Measurements from ENCODE around the gene CLDND2. TPM values are rescaled to one million over a fixed set of nuclear protein-coding genes. Genes with fewer than 3 reads are reported as not detected.

Gene CLDND2
- total and polyA plus RNA-seq, 2 experiments from 2014 or later = 7.7 TPM; not detected in 1

DNA sequence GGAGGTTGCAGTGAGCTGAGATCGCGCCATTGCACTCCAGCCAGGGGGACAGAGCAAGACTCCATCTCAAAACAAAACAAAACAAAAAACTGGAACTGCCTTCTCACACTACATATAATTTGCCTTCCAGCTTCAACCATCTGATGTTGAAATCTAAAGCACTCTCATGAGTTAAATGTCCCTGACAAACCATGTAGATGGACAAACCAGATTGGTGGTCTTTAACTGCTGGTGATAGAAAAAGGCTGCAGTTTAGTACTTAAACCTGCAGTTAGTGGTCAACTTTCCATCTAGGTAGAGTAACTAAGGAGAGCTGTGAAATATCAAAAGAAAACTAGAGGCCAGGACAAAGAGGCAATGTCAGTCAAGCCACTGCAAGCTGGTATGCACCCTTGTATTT, 27.4 kb upstream of the CLDND2 start:
- Histone ChIP-seq H3K27ac (ENCODE audit: low read depth) (no peak overlapping the region), H3K4me1 (ENCODE audit: insufficient read depth) (0 out of 2 replicates have a peak, but pooled peaks cover 8% of the 10 kb centered on the region), H3K36me3 (ENCODE audit: insufficient read depth) (no peaks in the 10 kb centered on the region), H3K79me2 (replicated peaks; ENCODE audit: insufficient read depth) (peaks cover 11% of the 10 kb centered on the region; the same call in 1 of the 2 replicates), H4K20me1 (replicated peaks; ENCODE audit: insufficient read depth) (no peaks in the 10 kb centered on the region), H3K4me2 (no peak overlapping the region), H3K27me3 (ENCODE audit: insufficient read depth) (no peaks in the 10 kb centered on the region), H3F3A (replicated peaks; ENCODE audit: low read depth) (0 out of 2 replicates have a peak, but pooled peaks cover 3% of the 10 kb centered on the region), H3K4me3 (no peak overlapping the region), H2AFZ (no peak overlapping the region), H3K9me2 (ENCODE audit: insufficient read depth) (no peaks in the 10 kb centered on the region)
- no peak for TF ChIP-seq ZNF114 (CRISPR knock-in tag; IDR thresholded peaks at IDR 0.05)
- TF ChIP-seq, protein P1, sequence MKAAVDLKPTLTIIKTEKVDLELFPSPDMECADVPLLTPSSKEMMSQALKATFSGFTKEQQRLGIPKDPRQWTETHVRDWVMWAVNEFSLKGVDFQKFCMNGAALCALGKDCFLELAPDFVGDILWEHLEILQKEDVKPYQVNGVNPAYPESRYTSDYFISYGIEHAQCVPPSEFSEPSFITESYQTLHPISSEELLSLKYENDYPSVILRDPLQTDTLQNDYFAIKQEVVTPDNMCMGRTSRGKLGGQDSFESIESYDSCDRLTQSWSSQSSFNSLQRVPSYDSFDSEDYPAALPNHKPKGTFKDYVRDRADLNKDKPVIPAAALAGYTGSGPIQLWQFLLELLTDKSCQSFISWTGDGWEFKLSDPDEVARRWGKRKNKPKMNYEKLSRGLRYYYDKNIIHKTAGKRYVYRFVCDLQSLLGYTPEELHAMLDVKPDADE (IDR thresholded peaks at IDR 0.05) = no peak
- no peak for TF ChIP-seq NANOG (IDR thresholded peaks at IDR 0.05; ENCODE audit: borderline replicate concordance)
- Mint-ChIP-seq H3K27ac (peak overlapping the region; percentile 59; the same call in 1 of the 2 replicates), H3K4me3 (peak overlapping the region; percentile 94), H3K4me1 (peaks cover 16% of the 10 kb centered on the region), H3K36me3 (ENCODE audit: low read depth) (peaks cover 22% of the 10 kb centered on the region), H3K27me3 (ENCODE audit: insufficient read depth, low read depth, poor library complexity) (peaks cover 4% of the 10 kb centered on the region), H3K9me3 (peaks cover 10% of the 10 kb centered on the region; the same call in 2 of the 3 replicates)
- ATAC-seq (no peak), DNase-seq (ENCODE audit: low spot score) (no peak)

DNA sequence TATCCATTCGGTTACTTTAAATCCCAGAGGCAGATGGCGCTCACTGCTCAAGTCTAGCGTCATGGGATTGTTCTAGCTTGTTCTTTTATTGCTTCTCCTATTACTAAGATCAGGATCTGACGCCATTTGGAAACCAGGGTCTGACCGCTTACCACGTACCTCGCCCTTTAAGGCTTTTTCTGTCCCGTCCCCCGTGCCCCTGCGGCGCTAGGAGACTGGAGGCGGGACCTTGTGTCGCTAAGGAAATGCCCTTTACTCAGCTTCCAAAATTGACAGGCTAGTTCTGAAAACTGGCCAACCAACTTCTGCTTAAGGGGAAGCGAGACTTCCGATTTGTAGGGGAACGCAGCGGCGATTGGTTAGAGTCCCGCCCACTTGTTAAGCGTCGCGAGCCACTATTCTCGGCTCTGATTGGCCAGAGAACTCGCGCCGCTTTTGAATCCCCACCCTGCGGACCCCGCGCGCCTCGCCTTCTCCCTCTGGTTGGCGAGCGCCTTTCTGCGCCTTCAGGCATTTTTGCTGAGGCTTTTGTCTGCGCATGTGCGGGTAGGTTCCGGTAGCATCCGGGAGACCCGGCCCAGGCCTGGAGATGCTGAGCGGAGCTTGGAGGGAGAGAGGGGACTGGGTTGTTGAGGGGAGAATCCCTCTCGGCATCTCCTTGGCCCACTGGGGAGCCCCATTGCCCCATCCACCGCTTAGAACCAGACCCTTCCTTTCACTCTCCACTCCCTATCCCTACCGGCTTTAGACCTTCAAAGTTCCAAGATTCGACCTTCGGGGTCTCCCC, 25.4 kb upstream of the CLDND2 start:
- Mint-ChIP-seq H3K4me1 (peaks cover 31% of the 10 kb centered on the region), H3K36me3 (ENCODE audit: low read depth) (peaks cover 7% of the 10 kb centered on the region), H3K27ac (peak overlapping the region; percentile 97), H3K9me3 (no peaks in the 10 kb centered on the region; the same call in 1 of the 3 replicates), H3K27me3 (ENCODE audit: insufficient read depth, low read depth, poor library complexity) (peaks cover 12% of the 10 kb centered on the region), H3K4me3 (peak overlapping the region; percentile 94)
- Histone ChIP-seq H3K4me1 (ENCODE audit: insufficient read depth) (0 out of 2 replicates have a peak, but pooled peaks cover 8% of the 10 kb centered on the region), H3K79me2 (replicated peaks; ENCODE audit: insufficient read depth) (peaks cover 11% of the 10 kb centered on the region; the same call in 1 of the 2 replicates), H3K4me2 (peak overlapping the region; percentile 83), H3K27me3 (ENCODE audit: insufficient read depth) (no peaks in the 10 kb centered on the region), H3K36me3 (ENCODE audit: insufficient read depth) (no peaks in the 10 kb centered on the region), H3K9me2 (ENCODE audit: insufficient read depth) (no peaks in the 10 kb centered on the region), H2AFZ (no peak overlapping the region), H3F3A (replicated peaks; ENCODE audit: low read depth) (0 out of 2 replicates have a peak, but pooled peaks cover 3% of the 10 kb centered on the region), H4K20me1 (replicated peaks; ENCODE audit: insufficient read depth) (no peaks in the 10 kb centered on the region), H3K4me3 (peak overlapping the region; percentile 59), H3K27ac (ENCODE audit: low read depth) (peak overlapping the region; percentile 92)
- ATAC-seq (peak; percentile 92), DNase-seq (ENCODE audit: low spot score) (peak; percentile 100)
- TF ChIP-seq, protein P1 (IDR thresholded peaks at IDR 0.05) = peak; percentile 45; the same call in 1 of the 2 replicates
- peak; percentile 55; the same call in 1 of the 2 replicates for TF ChIP-seq CREB1 (CRISPR knock-in tag; IDR thresholded peaks at IDR 0.05; ENCODE audit: low read depth)
- no peak for TF ChIP-seq EZH2phosphoT487 (IDR thresholded peaks at IDR 0.05; ENCODE audit: unreplicated experiment)
- no peak for TF ChIP-seq STAT1 (IDR thresholded peaks at IDR 0.05; ENCODE audit: unreplicated experiment)
- peak; percentile 90 for TF ChIP-seq POLR2AphosphoS5 (IDR thresholded peaks at IDR 0.05; ENCODE audit: low read depth)

Data from GM23338 (cell line).